ENCODE measurements around the gene ZMAT3. TPM values are rescaled to one million over a fixed set of nuclear protein-coding genes. Genes with fewer than 3 reads are reported as not detected.

Gene ZMAT3
- total RNA-seq, 1 experiment from 2014 or later, result 13.3 TPM

Other genes with a start within 250 kb of the ZMAT3 start
- gene PIK3CA, start 76.5 kb upstream of the ZMAT3 start, total RNA-seq (2014; rRNA removed; shearing (Covaris generic)), result 18.9 and 23.1 TPM in 2 replicates
- 2.4 and 3.5 TPM in 2 replicates for gene KCNMB3, start 179.3 kb upstream of the ZMAT3 start, total RNA-seq (2014; rRNA removed; shearing (Covaris generic))